Left hindlimb (tissue), 1 donor: Measurements from ENCODE around the gene GAMT.

ENCODE experiments used
- DNase-seq: peaks from one replicate; pipeline ENCODE4 v3.0.0-alpha.2; 2018

GAMT gene

DNA sequence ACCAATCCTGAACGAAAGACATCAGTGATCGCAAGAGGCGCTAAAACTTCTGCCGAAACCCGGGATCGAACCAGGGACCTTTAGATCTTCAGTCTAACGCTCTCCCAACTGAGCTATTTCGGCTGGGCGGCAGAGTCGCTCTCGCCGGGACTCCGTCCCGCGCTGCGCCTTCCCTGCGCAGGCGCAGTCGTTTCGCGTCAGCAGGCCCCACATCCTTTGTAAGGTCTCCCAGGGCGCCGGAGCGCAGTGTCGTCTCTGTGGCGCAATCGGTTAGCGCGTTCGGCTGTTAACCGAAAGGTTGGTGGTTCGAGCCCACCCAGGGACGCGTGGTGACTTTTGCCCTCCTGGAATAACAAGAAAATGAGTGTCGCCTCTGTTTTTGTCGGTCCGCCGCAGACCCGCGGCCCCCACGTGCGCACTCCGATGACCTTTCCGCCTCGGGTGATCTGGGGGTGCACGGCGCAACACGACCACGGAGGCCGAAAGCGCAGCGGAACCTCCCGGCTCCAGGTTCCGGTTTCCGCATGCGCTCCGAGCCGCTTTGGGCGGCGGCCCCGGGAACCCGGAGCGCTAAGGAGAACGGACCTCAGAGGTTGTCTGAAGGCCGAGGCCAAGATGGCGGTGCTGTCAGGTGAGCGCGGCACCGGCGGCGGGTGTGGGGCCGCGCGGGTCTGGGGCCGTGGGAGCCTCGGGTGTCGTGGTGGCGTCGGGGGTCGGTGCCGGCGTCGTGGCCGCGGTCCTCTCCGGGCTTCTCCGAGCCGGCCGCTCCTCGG is 17.8 kb downstream of the GAMT start, which contains the start of gene NDUFS7:
Gene NDUFS7 (plus strand): TSS at position 596 of the 773 bp plus-strand sequence. CDS start 20 bp downstream, at position 616.
- peak; percentile 93 for DNase-seq

DNA sequence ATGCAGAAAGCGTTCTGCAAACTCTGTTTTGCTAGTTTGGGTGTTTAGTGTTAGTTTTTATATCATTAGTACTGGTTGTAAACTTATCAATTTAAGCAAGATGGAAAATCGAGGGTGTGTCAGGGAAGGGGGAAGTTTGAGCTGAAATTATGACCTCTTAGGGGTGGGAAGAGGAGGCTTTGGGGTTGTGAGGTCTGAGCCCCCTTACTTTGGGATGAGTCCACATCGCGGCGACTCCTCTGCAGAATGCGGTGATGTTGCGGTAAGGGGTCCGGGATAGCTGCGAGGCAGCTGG is 18.4 kb downstream of the GAMT start:
- no peak for DNase-seq

DNA sequence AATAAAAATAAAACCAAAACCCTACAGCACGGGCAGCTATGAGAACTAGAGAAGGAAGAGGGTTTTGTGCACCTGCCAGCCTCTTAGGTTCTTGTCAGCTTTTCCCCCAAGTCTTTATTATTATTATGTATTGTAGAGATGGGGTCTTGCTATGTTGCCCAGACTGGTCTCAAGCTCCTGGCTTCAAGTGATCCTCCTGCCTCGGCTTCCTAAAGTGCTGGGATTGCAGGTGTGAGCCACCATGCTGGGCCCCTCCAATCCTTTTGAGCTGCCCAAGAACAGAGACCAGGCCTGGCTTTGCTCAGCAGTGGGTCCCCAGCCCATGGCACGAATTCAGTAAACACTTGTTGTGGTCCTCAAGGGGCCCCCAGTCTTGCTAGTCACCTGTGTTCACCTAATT is 19.1 kb downstream of the GAMT start:
- no peak for DNase-seq

DNA sequence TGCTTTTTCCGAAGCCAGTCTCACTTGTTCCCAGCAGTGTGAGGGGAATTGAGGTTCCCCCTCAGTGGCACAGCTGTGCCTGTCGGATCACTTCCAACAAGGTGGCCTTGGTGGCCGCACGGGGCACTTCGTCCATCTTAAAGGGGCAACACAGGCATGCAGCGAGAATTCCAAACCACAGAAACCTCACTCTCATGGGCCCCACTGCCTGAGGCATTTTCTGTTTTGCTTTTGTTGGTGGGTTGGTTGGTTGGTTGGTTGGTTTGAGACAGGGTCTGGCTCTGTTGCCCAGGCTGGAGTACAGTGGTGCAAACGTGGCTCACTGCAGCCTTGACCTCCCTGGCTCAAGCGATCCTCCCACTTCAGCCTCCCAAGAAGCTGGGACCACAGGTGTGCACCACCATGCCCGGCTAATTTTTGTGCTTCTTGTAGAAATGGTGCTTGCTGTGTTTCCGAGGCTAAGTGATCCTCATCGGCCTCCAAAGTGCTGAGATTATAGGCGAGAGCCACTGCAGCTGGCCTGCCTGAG is 21.3 kb downstream of the GAMT start:
- no peak for DNase-seq

DNA sequence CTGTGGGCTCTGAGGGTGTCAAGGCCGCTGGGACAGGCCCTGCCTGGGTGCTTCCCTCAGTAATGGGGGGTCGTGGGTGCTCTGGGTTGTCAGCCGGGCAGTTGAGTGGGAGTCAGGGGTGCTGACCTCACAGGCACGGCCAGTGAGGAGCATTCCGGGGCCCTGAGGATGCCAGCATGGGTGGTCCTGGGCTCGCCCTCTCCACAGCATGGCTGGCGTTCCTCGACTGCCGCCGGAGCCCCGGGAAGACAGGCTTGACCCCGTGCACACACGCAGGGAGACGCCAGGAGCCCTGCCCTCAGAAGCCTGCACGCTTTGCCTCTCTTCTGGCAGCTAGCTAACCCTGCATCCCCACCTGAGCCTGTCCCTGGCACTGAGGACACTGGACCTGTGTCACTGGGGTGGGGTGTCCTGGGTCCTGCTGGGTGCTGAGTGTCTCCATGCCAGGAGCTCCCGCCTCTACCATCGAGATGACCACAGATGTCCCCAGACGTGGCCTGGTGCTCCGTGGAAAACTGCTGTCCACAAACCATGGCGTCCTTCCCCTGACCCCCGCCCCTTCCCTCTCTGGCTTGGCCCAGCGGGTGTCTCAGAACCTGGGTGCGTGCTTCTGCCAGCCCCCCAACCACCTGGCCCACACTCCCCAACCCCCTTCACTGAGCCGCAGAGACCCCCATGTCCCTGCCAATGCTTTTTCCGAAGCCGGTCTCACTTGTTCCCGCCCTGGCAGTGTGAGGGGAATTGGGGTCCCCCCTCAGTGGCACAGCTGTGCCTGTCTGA is 22.0 kb downstream of the GAMT start:
- no peak for DNase-seq

DNA sequence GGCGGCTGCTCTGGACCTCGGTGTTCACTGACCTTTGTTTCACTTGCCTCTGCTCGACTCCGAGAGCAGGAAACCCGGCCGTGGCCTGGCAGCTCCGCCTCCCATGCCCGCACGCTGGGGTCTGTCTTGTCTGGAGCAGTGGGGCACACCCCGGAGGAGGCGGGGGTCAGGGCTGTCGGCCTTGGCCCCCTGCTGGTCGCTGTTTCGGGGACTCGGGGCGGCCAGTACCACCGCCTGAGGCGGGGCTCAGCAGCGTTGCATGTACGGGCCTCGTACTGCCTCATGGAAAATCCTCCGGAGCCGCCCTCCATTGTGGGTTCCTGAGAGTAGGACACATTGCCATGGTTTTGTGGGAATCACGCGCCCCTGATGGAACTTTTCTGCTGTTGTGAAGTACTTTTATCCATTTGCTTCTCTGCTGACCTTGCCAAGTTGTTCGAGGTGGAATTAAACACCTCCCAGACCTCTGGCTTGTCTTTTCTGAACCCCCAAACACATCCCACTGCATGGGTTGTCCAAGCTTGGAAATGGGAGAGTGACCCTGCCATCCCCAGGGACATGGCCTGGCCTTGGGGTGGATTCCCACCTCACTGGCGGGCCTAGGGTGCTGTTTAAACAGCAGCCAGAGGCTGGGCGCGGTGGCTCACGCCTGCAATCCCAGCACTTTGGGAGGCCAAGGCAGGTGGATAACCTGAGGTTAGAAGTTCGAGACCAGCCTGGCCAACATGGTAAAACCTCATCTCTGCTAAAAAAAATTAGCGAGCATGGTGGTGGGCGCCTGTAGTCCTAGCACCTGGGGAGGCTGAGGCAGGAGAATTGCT is 23.2 kb downstream of the GAMT start:
- no peak for DNase-seq

DNA sequence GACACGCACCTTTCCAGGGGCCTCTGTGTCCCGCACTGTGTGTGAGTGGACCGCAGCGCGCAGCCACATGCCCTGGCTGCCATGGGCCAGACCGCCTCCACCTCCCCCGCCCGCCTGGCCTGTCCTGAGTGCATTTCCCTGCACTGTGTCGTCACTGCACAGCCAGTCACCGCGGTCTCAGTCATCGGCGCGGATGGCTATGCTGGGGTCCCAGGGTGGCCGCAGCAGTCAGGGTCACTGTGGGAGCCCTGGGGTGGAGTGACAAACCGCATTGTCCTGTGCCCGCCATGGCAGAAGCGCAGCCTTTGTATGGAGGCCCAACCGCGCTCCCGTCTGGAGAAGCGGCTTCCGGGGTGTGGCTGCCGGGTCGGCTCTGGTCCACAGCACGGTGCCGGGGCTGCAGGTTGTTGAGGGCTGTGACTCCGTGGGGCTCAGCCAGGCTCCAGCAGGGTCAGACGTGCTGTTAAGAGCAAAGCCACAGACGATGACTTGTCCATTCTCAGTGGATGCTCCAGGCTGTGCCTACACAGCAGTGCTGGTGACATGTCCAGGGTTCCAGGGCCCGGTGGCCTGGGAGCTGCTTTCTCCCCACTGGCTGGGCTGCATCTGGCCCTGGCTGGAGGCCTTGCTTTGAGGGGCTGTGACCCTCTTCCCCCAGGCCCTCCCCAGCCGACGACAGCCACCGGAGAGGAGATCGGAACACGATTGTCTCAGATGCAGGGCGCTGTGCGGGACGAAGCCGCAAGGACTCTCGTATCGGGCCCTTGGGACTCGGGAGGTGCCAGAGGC is 24.0 kb downstream of the GAMT start:
- no peak for DNase-seq

DNA sequence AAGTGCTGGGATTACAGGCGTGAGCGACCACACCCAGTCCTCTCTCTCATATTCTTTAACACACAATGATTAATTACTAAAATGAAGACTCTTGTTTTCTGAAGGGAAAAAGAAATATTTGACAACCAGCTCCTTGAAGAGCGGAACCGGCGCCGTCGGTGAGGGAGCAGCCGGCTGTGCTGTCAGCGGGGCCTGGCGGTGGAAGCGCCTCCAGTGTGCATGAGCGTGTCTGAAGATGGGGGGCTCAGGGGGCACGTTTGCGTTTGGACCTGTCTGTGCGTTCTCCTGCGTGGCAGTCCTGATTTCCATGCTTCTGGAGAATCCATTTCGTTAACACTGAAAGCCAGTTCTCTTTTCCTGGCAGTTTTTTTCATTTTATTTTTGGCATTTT is 24.9 kb downstream of the GAMT start:
- DNase-seq, result no peak

DNA sequence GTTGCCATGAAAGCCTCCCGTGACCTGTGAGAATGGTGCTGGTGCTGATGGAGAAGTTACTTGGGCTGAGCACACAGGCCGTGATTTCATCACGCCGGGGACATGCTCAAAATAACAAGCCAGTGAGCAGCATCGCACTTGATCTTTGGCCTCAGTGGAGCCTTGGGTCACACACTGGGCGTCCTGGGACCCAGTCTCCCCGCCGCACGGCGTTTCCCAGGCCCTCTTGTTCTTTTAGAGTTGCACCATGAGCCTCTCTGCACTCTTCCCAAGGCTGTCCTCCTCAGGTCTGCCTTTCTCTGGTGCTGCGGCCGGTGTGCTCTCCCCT is 27.1 kb downstream of the GAMT start:
- DNase-seq, result no peak

DNA sequence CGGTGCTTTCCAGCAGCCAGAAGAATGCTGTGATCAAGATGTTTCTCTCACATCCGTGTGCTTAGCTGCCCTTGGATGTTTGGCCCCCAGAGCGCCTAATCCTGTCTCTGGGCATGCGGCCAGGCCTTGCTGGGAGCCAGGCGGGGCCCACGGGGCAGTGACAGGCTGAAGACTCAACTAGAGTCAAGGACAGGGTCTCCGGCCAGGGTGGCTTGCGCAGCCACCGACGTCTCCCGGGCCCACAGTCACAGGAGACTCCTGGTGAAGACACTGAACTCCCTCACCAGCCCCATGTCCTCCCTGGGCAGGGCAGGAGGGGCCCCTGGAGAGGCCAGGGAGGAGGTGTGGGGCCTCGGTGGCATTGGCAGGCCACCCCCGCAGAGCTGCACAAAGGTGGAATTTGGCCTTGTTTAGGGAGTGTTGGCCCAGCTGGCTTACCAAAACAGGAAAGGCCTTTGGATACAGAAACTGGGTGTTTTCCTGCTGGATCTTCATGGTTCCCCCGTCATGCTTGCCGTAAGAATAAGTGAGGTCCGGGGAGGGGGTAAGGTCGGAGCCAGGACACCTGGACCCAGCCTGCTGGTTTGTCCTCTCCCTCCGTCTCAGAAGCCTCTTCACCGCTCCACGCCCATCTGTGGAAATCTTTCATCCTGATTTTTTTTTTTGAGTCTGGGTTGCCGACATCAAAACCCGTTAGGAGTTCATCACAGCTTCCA is 27.6 kb downstream of the GAMT start:
- no peak for DNase-seq

DNA sequence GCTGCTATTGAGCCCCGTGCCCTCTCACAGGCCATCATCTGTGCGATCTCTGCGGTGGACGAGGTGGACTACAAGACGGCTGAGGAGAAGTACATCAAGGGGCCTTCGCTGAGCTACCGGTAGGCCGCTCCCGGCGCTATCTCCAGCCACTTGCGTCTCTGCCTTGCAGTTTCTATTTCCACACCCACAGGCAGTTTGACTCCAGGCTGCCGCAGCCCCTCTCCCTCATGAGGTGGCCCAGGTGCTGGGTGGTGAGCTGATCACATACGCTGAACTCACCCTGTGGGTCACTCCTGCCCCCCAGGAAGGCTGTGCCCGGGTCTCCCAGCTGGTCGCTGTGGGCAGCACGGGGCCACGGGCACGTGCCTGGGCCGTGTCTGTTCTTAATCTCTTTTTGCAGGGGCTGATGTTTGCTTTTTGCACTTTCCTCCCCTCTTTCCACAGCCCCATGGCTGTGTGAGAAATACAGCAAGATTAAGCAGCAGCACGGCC is 28.3 kb downstream of the GAMT start:
- no peak for DNase-seq

DNA sequence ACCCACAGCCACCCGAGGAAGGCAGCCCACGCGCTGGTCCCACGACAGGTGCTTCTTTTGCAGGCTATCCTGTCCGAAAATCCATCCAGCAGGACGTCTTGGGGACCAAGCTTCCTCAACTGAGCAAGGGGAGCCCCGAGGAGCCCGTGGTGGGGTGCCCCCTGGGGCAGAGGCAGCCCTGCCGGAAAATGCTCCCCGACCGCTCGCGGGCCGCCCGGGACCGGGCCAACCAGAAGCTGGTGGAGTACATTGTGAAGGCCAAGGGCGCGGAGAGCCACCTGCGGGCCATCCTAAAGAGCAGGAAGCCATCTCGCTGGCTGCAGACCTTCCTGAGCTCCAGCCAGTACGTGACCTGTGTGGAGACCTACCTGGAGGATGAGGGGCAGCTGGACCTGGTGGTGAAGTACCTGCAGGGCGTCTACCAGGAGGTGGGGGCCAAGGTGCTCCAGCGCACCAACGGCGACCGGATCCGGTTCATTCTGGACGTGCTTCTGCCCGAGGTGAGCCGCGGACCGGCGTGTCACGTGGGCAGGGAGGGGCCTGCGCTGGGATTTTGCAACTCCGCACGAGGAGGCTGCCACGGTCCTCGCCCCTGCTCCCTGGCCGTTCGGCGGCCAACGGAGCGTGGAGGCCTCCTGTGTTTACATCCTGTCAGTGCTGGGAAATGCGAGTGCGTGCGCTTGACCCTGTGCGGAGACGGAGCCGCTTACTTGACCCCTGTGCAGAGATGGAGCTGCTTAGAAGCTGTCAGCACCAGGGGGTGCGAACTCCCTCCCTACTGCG is 30.6 kb downstream of the GAMT start:
- DNase-seq, result no peak

DNA sequence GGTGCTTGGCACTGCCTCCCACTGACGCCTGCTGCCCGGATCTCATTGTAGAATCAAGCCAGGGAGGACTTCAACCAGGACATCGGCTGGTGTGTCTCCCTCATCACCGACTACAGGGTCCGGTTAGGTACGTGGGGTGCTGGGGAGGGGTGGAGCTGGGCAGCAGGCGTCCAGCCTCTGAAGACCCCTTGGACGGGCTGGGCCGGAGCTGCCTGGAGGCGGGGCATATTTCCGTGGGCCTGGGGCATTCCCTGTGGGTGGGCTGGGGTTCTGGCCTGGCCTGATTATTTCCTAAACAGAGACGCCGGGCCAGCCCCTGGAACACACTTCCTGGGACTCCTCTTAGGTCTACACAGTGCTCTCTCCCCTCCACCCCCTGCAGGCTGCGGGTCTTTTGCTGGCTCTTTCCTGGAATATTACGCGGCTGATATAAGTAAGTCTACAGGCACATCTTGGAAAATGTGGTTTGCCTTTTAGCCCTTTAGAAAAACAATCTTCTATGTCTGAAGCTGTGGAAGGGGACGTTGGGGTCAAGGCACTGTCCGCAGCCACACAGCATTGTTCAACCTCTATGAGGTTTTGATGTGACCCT is 32.0 kb downstream of the GAMT start:
- no peak for DNase-seq

DNA sequence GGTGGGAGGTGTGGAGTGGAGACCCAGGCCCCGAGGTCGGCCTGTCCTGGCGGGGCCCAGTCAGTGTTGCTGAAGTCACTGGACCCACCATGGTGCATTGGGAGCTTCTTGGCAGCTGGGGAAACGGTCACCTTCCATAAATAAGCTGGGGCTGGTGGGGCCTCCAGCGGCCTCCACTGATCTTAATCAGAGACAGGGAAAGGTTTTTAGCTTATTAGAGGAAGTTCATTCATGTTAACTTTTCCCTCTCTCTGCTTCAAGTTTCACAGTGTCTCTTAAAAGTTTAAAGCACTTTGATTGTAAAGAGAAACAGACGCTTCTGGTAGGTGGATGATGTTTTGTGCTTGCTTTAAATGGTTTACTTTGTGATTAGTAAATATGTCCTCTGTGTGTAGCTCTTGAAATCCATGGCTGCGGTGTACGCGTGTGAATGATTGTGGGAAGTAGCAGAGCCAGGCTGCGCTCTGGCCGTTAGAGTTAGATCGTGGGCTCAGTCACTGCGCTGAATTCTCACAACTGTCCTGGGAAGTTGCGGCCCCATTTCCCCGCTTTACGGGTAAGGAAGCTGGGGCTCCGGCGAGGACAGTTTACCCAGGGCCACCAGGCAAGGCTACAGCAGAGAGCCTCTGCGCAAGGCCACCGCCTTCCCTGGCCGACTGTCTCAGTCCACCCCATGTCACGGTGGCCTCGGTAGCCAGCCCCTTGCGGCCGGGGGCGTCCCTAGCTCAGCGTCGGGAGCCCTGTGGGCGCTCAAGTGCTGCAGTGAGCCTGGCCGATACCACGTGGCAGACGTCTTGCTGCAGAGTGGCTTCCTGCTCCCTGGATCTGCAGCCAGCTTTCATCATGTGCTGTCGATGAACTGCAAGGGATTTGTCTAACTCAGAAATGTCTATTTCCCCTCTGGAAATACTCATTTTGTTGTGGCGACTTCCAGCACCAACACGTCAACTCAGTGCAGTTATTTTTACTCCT is 34.2 kb downstream of the GAMT start:
- DNase-seq, result no peak

DNA sequence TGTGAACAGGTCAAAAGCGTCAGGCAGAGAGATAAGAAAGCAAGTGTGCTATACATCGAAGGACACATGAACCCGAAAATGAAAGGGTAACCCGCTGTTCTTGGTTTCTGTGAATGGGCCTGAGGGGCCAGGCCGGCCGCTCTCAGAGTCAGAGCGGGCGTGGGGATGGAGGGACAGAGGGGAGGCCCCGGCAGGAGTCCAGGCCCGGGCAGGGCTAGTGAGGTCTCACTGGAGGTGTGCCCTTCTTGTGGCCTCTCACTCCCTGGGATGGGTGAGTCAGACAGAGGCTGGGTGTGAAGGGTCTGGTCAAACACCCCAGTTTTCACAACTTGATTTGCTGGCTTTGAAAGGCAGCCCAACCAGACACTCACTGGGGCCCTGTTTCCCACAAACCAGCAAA is 35.0 kb downstream of the GAMT start:
- no peak for DNase-seq

DNA sequence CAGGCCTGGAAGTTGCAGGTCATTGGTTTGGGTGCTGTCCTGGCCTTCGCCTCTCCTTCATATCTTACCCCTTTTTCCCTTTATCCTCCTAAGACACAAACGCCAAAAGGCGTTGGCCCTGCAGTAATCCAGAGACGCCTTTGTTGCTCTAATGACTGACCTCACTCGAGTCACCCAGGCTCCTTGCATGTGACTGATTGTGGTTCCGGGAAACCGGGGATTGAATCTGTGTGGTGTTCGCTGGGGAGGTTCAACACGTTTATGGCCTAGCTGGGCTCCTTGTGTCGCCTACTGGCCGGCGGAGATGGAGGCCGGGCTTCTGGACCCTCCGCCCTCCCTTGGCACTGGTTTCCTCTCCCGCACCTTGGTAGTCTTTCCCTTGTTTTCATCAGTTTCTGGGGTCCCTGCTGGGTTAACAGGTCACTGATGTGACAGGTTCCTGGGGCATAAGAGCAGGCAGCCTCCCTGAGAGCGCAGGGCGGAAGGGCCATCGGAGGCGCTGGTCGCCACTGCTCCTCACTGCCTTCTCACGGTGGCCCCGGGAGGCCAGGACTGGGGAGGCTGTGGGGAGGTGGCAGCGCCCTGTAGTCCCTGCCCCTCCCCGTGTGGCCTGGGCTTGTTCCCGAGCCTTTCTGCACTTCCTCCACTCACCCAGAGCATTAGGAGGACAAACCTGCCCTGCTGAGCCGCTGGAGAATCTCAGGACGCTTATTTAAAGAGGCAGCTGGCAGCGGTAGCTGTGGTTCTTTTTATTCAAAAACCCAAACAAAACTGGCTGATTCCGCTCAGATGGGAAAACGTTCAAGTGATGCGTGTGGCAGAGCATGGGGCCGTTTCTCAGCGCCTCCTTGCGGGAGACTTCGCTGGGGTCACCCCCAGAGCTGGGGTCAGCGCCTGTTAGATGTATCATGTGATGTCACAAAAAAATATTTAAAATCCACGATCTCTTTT is 35.7 kb downstream of the GAMT start:
- no peak for DNase-seq

DNA sequence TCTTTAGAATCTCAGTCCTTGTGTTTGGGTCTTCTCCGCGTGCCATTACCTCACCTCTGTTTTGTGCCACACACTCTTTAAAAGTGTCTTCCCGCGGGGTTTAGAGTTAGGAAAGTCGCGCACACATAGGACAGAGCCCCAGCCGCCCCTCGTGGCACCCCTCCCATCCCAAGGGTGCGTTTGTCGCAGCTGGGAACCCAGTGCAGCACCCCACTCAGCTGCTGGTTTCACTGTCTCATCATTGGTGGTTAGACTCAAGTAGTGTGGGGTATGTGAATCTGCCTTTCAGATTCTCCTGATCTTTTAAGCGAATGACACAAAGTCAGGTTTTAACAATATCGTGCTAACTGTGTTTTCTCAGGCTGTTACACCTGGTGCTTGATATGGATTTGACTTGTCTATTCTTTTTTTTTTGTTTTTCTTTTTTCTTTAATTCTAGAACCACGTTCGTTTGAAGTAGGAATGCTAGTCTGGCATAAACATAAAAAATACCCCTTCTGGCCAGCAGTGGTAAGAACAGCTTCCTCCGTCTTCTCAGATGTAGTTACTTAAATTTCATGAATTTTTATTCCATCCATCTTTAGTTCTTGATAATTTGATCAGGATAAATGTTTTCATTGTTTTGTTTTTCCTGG is 37.2 kb downstream of the GAMT start:
- no peak for DNase-seq

DNA sequence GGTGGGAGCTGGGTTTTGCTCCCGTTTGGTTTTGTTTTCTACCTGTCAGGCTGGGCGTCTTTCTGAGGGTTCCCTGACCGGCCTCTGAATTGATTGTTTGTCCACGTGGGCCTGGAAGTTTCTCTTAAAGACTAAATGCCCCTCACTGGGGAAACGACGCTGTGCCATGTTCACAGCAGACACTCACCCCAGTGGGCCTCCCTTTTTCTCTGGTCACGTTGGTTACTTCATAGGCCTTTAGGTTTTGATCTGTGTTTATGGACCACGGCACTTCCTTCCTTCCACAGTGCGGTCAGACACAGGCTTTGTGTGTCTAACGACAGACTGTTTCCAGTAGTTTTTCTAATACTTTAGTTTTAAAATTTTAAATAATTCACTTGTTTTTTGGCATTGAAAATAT is 37.7 kb downstream of the GAMT start:
- no peak for DNase-seq
